ENCODE measurements around the gene FAM13C. TPM values are rescaled to one million over a fixed set of nuclear protein-coding genes. Genes with fewer than 3 reads are reported as not detected.
"Not testable (repeated sequence)": the region's sequence is repeated elsewhere in the genome, so short reads cannot be mapped to it uniquely, and the experiment has no call there.

The FAM13C gene
- polyA plus RNA-seq, 1 donor: 7.1 TPM

- DNase-seq: no peak
Measured at GRCh38 chr10:59229441-59229840, 132.9 kb downstream of the FAM13C start.

- DNase-seq: no peak
Measured at GRCh38 chr10:59227136-59227673, 135.1 kb downstream of the FAM13C start.

GRCh38 chr10:59225211-59225610 is 137.1 kb downstream of the FAM13C start:
- no peak for DNase-seq

GRCh38 chr10:59223597-59223996 is 138.8 kb downstream of the FAM13C start:
- DNase-seq: not testable (repeated sequence)

- DNase-seq: no peak
Measured at GRCh38 chr10:59222788-59223187, 139.6 kb downstream of the FAM13C start.

GRCh38 chr10:59216178-59216869 is 146.0 kb downstream of the FAM13C start:
- DNase-seq: no peak

- DNase-seq: no peak
Measured at GRCh38 chr10:59214160-59214559, 148.2 kb downstream of the FAM13C start.

- no peak for DNase-seq
Measured at GRCh38 chr10:59212301-59212798, 150.0 kb downstream of the FAM13C start.

GRCh38 chr10:59206204-59206720 is 156.1 kb downstream of the FAM13C start:
- no peak for DNase-seq

Other genes with a start within 250 kb of the FAM13C start
- 15.9 TPM for gene PHYHIPL, start 185.9 kb downstream of the FAM13C start, polyA plus RNA-seq (ENCODE audit: insufficient read length)

Data from left kidney (tissue), 2 donors.